Measurements from ENCODE around the gene UROS.

Gene UROS

GRCh38 chr10:125781374-125781773, 41.7 kb downstream of the UROS start (continued):
- no peak for TF ChIP-seq ZNF488 (tag by site-specific recombination; IDR thresholded peaks at IDR 0.05)

GRCh38 chr10:125779403-125780327, 43.4 kb downstream of the UROS start:
- H3K27ac ChIP-seq (ENCODE audit: extremely low read depth, low read depth, low read length): no peak overlapping the region
- ChIA-PET CTCF (interaction anchor here (0.6 kb wide), 1 partner anchor 16 kb away, joined by 3 read pairs; no protein-coding TSS in a partner anchor), POLR2A (no interaction called here)
- H3K4me1 ChIP-seq (ENCODE audit: control insufficient read depth, insufficient read depth, low read length): no peaks in the 10 kb centered on the region
- H3K4me3 ChIP-seq (ENCODE audit: low read depth, low read length): no peak overlapping the region
- H3K36me3 ChIP-seq (ENCODE audit: control insufficient read depth in 2 of 2, insufficient read depth in 1 of 2, low read length in 2 of 2): no peaks in the 10 kb centered on the region
- H3K9me3 ChIP-seq (ENCODE audit: control insufficient read depth, insufficient read depth, low read depth, low read length): no peaks in the 10 kb centered on the region
- 0 out of 2 replicates have a peak, but pooled peaks have one; percentile 43 for TF ChIP-seq MZF1 (tag by site-specific recombination; IDR thresholded peaks at IDR 0.05; ENCODE audit: borderline replicate concordance)
- TF ChIP-seq ZNF521 (tag by site-specific recombination; IDR thresholded peaks at IDR 0.05): no peak
- TF ChIP-seq ZBTB6 (tag by site-specific recombination; IDR thresholded peaks at IDR 0.05): 0 out of 2 replicates have a peak, but pooled peaks have one; percentile 18
- no peak for TF ChIP-seq YY1 (tag by site-specific recombination; IDR thresholded peaks at IDR 0.05)
- peak; percentile 70 for TF ChIP-seq ZNF692 (tag by site-specific recombination; IDR thresholded peaks at IDR 0.05)

- Histone ChIP-seq H3K9me3 (ENCODE audit: control insufficient read depth, insufficient read depth, low read depth, low read length) (no peaks in the 10 kb centered on the region), H3K36me3 (ENCODE audit: control insufficient read depth in 2 of 2, insufficient read depth in 1 of 2, low read length in 2 of 2) (no peaks in the 10 kb centered on the region), H3K27ac (ENCODE audit: extremely low read depth, low read depth, low read length) (no peak overlapping the region), H3K4me1 (ENCODE audit: control insufficient read depth, insufficient read depth, low read length) (no peaks in the 10 kb centered on the region), H3K4me3 (ENCODE audit: low read depth, low read length) (no peak overlapping the region)
- ChIA-PET POLR2A (no interaction called here), CTCF (no interaction called here)
- TF ChIP-seq ZNF596 (tag by site-specific recombination; IDR thresholded peaks at IDR 0.05) (no peak), ZNF426 (tag by site-specific recombination; IDR thresholded peaks at IDR 0.05) (no peak), ZNF544 (tag by site-specific recombination; IDR thresholded peaks at IDR 0.05) (no peak), ZIC2 (tag by site-specific recombination; IDR thresholded peaks at IDR 0.05) (no peak), SP3 (tag by site-specific recombination; IDR thresholded peaks at IDR 0.05) (no peak), ZNF514 (tag by site-specific recombination; IDR thresholded peaks at IDR 0.05) (no peak), ATF2 (tag by site-specific recombination; IDR thresholded peaks at IDR 0.05; ENCODE audit: low read depth) (no peak), MEIS1 (CRISPR knock-in tag; IDR thresholded peaks at IDR 0.05; ENCODE audit: borderline replicate concordance) (no peak), ZNF510 (tag by site-specific recombination; IDR thresholded peaks at IDR 0.05; ENCODE audit: insufficient replicate concordance) (no peak), ZSCAN23 (tag by site-specific recombination; IDR thresholded peaks at IDR 0.05) (no peak), ZNF292 (tag by site-specific recombination; IDR thresholded peaks at IDR 0.05; ENCODE audit: borderline replicate concordance, low read depth) (no peak), ZNF280D (tag by site-specific recombination; IDR thresholded peaks at IDR 0.05) (no peak), ZNF148 (tag by site-specific recombination; IDR thresholded peaks at IDR 0.05; ENCODE audit: borderline replicate concordance) (no peak)
Observed at GRCh38 chr10:125778556-125778955, 44.5 kb downstream of the UROS start.
